ENCODE results near the gene BCDIN3D. TPM values are rescaled to one million over a fixed set of nuclear protein-coding genes. Genes with fewer than 3 reads are reported as not detected.

BCDIN3D gene
- total and polyA plus RNA-seq, 9 of the 15 experiments (the other 6 are each of a cell fraction or from before 2014, with no cell fraction given) = 3.7 to 6.9 (median 5.6) TPM

- TF ChIP-seq PHF20 (IDR thresholded peaks at IDR 0.05; ENCODE audit: partially characterized antibody) (peak; percentile 70), NEUROD1 (IDR thresholded peaks at IDR 0.05; ENCODE audit: borderline replicate concordance, low read depth, low read length, partially characterized antibody) (no peak), FOXM1 (IDR thresholded peaks at IDR 0.05; ENCODE audit: low read depth) (no peak), FOXM1 (CRISPR knock-in tag; IDR thresholded peaks at IDR 0.05; ENCODE audit: low read depth) (0 out of 2 replicates have a peak, but pooled peaks have one; percentile 39), ELK3 (CRISPR knock-in tag; IDR thresholded peaks at IDR 0.05) (no peak), PCBP2 (IDR thresholded peaks at IDR 0.05; ENCODE audit: low read depth, low read length, poor library complexity, severe bottlenecking) (no peak), POLR2AphosphoS2 (IDR thresholded peaks at IDR 0.05; ENCODE audit: low read length) (no peak), RFX7 (CRISPR knock-in tag; IDR thresholded peaks at IDR 0.05) (no peak), ZBTB9 (CRISPR knock-in tag; IDR thresholded peaks at IDR 0.05) (no peak), ZC3H11A (IDR thresholded peaks at IDR 0.05; ENCODE audit: low read depth, low read length) (no peak), KLF13 (tag; IDR thresholded peaks at IDR 0.05; ENCODE audit: borderline replicate concordance, low read depth) (no peak), ZSCAN32 (CRISPR knock-in tag; IDR thresholded peaks at IDR 0.05) (no peak), ZNF395 (CRISPR knock-in tag; IDR thresholded peaks at IDR 0.05) (peak; percentile 18), CREB5 (CRISPR knock-in tag; IDR thresholded peaks at IDR 0.05) (no peak), GATAD2B (IDR thresholded peaks at IDR 0.05; ENCODE audit: borderline replicate concordance) (no peak), MAFF (IDR thresholded peaks at IDR 0.05; ENCODE audit: low read length) (no peak), MAX (CRISPR knock-in tag; IDR thresholded peaks at IDR 0.05) (peak; percentile 100), ZFP30 (CRISPR knock-in tag; IDR thresholded peaks at IDR 0.05; ENCODE audit: borderline replicate concordance) (no peak), HNRNPUL1 (IDR thresholded peaks at IDR 0.05; ENCODE audit: low read length) (no peak), ZNF23 (CRISPR knock-in tag; IDR thresholded peaks at IDR 0.05) (no peak), HMG20A (CRISPR knock-in tag; conservative IDR thresholded peaks at IDR 0.05) (no peak)
Observed at GRCh38 chr12:49828133-49829091, 14.5 kb downstream of the BCDIN3D start, which contains the start of gene NCKAP5L (continued).
